GM21515 (cell line): Measurements from ENCODE around the gene CDH11.

ENCODE experiments used
- ATAC-seq: cut with Tn5 transposase; IDR thresholded peaks from one replicate; pipeline ENCODE4 v1.9.1; 2021; ENCODE audit not compliant: unreplicated experiment

CDH11 gene

DNA sequence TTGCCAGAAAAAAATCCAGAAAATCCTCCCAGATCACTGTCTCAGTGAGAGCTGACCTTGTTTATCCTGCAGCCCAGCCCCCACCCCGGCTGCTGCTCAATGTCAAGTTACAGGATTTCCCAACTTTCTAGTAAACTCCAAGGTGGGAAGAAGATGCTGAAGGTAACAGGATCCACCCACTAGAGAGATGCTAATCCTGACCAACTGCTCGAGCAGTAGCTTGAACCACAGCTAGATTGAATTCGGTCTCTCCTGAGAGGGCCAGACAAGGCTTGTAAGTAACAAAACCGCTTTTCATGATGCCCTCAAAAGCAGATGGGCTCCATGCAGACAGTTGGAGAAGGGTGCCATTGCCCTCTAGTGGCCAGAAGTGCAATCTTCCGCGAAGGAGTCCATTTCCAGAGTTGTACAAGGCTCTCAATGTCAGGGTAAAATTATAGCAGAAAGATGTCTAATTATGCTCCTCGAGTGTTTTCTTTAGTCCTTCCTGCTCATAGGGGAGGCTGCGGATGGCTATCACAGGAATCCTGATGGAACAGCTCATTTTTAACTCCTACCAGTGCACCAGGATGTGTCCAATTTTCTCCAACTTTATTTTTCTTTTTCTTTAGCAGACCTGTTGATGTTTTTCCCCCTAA is 3.9 kb downstream of the CDH11 start:
- ATAC-seq = peak; percentile 84

DNA sequence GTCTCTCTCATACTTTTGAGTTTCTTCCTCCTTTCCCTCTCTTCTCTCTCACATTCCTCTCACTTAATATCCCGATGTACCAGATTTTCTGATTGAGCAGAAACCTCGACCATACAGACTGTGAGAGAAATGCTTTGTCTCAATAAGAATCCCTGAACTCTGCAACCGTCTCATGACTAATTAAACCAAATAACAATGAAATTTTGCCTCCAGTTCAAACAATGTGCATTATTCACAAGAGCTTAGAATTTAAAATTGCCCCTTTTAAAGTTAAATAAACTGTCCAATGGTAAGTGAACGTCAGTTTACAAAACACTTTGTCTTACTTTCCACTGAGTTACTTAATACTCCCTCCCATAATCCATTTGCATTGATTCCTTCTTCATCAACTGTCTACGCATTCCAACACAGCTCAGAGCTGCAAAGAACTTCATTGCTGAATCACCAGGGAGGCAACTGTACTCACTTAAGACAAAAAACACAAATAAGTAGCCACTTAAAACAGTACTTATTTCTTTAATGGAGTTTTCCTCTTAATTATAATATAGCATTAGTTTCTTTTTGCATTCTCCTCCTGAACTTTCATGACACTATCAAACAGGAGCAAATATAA is 4.9 kb downstream of the CDH11 start:
- ATAC-seq = no peak

DNA sequence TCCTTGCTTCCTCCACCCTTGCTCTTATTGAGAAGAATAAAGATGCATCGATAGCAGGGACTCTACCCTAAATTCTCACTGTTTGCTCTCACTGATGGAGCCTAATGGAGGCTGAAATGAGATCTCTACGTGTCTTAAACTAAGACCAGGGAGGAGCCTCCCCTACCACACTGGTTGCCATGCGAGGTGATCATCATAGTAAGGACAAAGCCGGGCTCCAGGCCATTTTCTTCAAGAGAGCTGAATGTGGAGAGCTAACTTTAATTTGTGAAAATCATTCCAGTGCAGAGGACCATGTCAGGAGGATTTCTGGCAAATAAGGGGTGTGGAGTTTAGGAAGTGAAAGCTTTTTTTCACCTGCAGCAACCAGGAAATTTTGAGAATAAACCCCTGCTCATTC is 5.6 kb downstream of the CDH11 start:
- no peak for ATAC-seq

DNA sequence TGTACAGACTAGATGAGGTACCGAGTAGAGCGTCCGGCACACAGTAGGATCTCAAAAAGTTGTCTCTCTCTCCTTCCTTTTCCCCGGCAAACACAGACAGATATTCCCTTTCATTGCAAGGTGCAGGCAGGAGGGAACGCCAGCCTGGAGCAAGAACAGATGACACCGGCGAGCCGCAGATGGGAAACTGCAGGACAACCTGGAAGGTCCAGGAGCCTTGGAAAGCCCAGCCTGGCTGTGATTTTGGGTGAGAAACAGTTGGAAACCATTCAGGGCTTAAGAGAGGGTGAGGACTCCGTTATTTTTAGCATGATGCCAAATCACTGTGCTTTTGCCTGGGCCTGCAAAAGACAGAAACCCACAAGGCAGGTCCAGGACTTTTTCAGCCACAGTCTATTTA is 7.3 kb downstream of the CDH11 start:
- no peak for ATAC-seq

DNA sequence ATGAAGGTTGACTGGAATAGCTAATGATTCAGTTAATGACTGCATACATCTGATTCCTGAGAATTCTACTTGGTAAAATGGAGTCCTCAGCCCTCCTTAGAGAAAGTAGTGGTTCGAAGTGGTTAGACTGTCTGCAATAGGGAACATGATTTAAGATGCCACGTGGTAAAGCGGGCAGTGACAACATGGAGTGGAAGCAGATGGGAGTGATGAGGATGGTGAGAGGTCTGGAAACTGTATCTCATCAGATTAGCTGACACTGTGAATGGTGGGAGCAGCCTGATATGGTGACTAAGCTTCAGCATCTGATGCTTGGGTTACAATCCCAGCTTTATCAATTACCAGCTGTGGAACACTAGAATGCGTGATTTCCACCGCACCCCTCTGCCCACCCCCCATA is 8.4 kb downstream of the CDH11 start:
- ATAC-seq = no peak

DNA sequence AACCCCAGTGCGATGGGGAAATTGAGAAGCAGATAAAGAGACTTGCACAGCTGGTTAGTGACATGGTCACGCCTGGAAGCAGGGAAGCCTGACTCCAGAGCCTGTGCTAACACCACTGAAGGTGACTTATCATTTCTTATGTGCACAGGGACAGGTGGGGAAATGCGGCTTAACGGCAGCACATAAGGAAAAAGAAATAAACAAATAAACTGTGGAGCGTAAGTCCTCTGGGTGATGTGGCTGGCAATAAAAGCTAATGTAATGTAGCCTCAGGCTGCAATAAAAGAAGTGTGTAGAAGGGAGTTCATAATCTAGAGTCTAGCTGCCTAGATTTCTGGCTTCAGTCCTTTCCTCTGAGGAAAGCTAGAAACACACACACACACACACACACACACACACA is 10.6 kb downstream of the CDH11 start:
- ATAC-seq = no peak

DNA sequence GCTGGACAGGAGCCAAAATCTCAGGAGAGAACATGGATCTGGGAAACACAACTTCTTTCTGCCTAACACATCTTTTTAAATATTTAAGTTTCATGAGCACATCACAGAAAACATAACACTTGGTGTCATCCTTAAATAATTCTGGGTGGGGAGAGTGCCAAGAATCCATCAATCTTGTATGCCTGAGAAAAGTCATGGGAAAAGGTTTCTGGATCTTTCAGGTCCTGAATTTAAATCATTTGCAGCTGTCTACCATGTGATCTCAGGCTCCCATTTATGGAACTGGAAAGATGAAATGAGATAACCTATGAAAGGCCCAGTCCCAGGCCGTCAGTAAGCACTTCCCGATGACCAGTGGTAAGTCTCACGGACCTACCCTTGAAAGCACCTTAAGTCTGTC is 15.1 kb downstream of the CDH11 start:
- ATAC-seq = no peak

DNA sequence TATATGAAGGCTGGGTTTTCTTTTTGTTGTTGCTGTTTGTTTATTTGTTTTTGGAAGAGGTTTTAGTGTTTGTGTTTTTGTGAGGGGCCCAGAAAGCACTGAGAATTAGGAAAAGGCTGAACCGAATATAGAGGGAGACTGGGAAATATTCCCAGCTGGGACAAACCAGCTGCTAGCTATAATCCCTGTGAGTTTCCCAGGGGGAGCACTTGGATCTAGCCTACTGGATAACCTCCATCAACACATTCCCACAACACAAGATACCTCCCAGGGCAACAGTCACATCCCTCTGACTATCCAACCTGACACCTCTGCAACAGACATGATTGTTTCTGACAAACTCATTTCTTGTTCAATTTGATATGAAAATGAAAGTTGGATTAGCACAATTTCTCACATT is 16.7 kb downstream of the CDH11 start:
- ATAC-seq = no peak

DNA sequence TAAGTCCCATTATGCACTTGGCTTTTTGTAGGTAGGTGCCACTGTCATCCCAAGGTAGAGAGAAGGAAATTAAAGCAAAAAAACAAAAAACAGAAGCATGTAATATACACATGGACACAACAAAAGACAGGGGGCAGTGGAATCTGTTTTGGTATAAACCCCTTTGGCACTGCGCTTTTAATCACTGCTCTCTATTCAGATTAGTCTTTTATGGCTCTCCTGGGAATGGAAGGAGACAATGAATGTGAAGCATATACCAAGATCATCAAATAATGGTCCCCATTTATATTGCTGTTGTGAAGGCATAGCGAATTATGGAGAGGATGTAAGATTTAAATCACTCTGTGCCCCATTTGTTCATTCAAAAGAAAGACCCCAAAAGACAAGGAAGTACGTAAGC is 17.4 kb downstream of the CDH11 start:
- ATAC-seq = no peak

DNA sequence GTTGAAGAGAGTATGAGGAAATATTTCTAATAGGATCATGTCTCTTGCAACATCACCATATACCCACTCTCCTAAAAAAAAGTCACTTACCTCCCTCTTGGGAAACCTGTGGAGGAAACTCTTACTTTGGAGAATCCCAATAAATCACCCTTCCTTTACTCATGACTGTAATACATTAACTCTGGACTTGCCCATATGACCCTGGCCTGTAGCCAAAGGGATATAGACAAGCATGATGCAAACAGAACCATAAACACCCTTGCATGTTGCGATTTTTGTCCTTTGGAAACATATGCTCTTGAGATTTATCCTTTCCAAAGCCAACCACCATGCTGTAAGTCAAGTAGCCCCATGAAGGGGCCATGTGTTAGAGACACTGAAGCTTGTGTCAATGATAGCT is 19.5 kb downstream of the CDH11 start:
- no peak for ATAC-seq

DNA sequence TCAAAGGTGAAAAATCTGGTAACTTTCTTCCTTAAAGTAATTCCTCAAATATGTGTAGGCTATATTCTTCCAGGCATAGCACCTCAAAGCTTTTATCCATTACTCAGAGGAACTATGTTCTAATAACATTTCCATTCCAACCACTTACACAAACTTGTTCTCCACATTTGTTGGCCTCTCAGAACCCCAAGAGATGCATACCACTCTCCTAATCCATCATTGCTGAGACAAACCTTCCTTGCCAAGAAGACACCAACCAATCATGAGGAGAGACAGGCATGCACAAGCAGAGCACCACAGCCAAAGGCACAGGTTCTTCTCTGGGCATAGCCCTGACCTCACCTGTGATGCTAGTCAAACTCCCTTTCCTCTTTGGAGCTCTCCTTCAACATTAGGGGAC is 20.9 kb downstream of the CDH11 start:
- no peak for ATAC-seq

DNA sequence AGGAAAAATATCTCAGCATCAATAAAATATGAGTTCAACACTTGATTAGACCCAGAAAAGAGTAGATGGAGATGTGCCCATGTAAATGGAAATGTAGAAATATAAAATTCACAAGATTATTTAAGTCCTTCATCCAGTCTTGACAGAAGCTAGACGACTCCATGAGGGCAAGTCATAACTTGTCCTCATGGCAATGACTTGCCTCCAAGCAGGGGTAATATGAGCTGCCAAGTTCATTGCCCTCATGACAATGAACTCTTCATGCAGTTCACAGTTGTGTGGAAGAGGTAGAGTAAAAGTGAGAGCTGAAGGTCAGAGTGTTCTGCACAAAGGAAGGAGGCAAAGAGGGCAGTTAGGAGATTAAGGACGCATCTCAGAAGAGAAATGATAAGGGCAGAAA is 22.3 kb downstream of the CDH11 start:
- no peak for ATAC-seq

DNA sequence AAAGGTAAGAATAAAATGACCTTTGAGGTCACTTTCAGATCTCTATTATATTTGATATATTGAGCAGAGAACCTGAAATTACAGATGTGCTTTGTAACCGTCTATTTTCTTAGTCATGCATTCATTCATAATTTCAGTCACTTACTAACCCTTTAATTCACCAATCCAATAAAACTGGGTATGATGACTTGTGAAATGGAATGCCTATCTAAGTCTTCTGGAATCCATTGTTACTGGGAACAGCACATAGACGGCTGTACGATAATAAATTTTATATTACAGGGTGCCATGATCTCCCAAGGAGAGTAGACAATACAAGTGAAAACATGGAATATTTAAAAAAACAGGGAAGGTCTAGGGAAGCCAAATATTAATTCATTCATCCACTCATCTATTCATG is 22.9 kb downstream of the CDH11 start:
- ATAC-seq = no peak

DNA sequence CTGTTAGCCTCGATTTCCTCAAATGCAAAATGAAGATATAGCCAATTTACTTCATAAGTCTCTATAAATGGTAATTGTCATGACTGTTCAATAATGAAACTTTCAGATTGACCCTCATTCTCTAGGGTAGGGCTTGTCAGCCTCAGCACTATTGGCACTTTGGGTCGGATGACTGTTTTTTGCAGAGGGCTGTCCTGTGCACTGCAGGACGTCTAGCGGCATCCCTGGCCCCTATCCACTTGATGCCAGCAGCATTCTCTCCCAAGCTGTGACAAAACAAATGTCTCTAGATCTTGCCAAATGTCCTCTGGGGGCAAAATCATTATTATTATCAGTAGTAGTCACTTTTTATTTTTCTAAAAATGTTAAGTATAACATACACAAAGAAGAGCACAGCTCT is 24.6 kb downstream of the CDH11 start:
- ATAC-seq = no peak

DNA sequence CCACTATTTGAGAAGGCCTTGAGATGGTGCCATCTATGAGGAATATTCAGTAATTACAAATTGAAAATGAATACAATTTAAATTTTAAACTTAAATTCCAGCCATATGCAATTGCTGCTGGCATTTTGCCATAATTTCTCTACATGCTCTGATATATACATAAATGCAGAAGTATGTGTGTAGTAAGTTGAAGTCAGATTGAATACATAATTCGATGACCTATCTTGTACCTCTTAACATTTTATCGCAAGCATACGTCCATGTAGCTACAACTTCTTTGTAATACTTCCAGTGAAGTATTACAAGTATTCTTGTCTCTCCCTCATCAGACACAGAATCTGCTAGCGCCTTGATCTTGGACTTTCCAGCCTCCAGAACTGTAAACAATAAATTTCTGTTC is 26.0 kb downstream of the CDH11 start:
- ATAC-seq = no peak

DNA sequence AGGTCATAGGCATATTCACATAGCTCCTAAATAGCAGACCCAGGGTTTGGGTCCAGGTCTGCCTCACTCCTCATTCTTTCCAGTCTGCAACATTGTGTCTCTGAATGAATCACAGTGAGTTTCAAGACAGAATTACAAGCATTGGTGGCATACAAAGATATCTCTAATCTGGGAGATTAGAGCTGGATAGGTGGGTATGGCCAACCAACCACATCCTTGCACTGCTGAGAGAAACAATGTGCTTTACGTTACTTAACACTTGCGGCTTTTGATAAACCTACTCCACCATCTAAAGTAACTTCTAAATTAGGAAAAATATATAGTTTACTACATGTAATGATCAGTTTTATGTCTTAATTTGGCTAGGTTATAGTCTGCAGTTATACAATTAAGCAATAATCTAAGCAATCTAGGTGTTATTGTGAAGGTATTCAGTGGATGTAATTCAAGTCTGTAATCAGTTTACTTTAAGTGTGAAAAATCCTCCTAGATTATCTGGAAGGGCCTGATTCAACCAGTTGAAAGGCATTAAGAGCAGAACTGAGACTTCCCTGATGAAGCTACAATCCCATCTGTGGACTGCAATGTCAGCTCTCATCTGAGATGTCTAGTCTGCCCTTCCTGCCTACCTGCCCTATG is 26.7 kb downstream of the CDH11 start:
- no peak for ATAC-seq

DNA sequence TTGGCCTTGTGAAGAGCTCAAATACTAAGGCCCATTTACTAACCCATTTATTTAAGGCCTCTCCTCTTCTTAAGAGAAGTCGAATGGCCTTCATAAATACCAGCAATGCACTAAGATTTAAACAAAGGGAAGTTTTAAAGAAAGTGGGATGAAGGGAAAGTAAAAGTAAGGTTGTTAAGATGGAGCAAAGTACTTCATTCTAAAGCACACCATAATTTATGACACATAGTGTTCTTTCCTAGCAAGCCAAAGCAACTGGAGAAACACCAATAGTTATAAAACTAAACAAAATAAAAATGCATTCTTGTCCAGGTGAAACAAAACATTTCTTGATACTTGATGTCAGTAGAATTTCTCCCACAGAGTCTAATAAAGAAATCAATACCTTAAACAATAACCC is 27.9 kb downstream of the CDH11 start:
- no peak for ATAC-seq

DNA sequence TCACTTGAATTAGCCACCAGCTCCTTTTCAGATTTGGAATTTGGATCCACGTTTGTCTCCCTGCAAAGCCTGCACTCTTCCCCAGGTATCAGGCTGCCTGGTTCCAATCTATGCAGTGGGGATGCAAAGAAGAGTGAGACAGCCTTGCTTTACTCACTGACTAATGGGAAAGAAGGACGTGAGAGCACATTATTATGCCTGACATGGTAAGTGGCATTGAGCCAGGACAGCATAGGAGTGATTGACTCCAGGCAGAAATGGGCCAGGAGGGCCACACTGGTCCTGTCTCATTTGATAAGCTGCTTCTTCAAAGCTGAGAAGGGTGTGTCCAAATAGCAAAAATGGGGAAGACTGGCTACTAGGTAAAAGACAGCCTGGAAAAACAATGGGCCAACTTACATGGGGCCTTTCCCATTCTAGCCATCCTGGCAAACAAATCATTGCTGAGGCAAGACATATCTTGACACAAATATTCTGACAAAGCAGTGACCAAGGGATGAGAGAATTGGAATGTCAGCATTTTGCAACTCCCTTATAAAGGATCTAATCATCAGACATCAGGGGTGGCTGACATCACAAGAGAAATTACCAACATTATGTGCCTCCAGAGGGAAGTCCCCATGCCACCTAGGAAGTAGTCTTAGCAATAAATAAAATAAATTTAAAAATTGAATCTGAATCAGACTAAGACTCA is 38.6 kb downstream of the CDH11 start:
- ATAC-seq = no peak

DNA sequence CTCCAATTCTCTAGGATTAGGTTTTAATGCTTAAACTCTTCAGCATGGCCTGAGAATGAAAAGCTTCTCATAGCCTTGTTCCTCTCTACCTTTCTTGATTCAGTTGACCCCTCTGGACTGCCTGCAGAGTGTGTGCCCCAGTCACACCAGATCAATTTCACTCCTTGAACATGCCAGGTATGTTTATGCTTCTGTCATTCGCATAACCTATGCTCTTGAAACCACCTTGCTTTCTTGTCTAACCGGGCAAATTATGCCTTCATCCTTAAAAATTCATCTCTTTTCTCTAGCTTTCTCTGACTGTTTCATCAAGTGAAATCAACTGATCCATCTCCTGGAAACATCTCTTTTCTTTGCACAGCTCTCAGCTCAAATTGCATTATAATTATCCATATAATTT is 42.3 kb downstream of the CDH11 start:
- no peak for ATAC-seq

DNA sequence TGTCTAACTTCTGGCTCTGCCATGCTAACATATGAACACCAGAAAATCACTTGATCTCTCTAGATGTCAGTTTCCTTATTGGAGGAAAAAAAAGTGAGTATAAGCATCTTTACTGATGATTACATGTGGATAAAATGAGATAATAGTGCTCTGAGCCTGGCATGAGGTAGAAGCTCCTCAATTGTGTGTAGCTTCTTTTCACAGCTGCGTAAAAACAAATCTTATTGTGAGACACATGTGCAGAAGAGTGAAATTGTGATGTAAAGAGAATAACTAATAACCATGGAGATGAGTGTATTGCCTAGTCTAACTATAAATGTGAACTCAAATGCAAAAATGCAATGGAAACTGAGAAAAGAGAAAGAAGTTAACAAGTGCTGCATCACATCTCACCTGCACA is 44.7 kb downstream of the CDH11 start:
- ATAC-seq = no peak

DNA sequence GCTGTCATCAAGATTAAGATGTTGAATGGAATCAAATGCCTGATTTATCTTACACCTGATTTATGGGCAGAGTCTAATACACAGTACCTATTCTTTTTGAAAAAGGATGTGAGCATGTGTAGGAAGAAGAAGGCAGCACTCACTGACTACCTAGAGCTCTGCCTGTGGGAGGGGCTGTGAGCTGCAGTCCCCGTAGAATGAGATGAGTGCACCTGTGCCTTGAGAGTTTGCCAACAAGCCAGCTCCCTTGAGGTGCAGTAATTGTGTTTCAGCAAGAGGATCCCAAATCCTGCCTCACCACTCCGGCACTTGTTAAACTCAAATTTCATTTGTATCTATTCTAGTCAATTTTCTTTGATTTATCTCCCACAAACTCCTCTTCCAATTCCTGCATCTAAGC is 46.0 kb downstream of the CDH11 start:
- no peak for ATAC-seq
